Esophagus squamous epithelium (tissue), 4 donors: ENCODE measurements around the gene TRERF1.

ENCODE experiments used
- CTCF ChIP-seq, 6 experiments: fragments of 450-650 bp in 4 of 6; fragments of 200-600 bp in 2 of 6; sonication (generic) in 2 of 6; IDR thresholded peaks; one replicate each; pipeline ENCODE4 v1.5.1; 2016 to 2019; ENCODE audit warnings: antibody characterized with exemption in 6 of 6, mild to moderate bottlenecking in 4 of 6, moderate library complexity in 4 of 6
- POLR2A ChIP-seq, 4 donors: fragments of 450-650 bp; IDR thresholded peaks; one replicate each; pipeline ENCODE4 v1.6.1; 2017; ENCODE audit warnings: antibody characterized with exemption in 4 of 4, mild to moderate bottlenecking in 4 of 4, moderate library complexity in 3 of 4

DNA sequence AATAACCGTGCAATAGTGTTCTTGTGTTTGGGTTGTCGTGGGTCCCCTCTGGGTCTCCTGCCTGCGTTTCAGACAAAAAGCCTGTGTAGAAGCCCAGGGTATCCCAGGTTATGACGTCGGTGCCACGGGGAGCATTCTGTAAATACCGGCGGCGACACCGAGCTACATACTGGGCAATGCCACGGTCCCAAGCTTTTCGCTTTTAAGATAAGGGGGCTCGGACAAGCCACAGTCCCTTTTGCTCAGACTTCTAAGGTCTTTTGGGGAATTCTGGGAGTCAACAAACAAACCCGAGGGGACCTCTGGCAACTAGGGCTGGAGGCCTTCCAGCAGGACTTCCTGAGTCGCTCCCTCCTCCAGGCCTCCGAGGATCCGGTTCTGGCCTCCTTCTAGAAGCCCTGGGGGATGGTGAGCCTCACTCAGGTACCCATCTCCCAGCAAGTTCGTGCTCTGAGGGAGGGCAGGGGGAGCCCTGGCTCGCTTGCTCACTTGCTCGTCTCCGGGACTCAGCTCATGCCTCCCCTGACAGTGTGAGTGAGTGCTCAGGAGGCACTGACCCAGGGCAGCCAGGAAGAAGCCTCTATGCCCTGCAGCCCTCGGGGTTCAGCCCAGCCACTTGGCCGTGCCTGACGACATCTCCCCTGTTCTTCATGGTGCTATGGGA, 171.6 kb downstream of the TRERF1 start:
- TF ChIP-seq CTCF (IDR thresholded peaks at IDR 0.05) (no peak), POLR2A (IDR thresholded peaks at IDR 0.05) (no peak)
